Stimulated activated naive B cell treated with anti-CD40 and anti-IgM and Interleukin-4, amounts not matched to agents 10 μg/mL and 1 μg/mL and 100 μg/mL, for 72 hours (primary cell): Measurements from ENCODE around the gene ADORA2B.
A peak's percentile ranks its signal among the peaks of the same experiment; 100 is the strongest.
"Not testable (repeated sequence)": the region's sequence is repeated elsewhere in the genome, so short reads cannot be mapped to it uniquely, and the experiment has no call there.

Source experiments
- ATAC-seq, 2 donors: fragments of 150-1000 bp; cut with Tn5 transposase; replicated peaks; 2 replicates each; pipeline ENCODE4 v1.10.0; 2021; ENCODE audit warnings: moderate library complexity in 1 of 2
- DNase-seq: peaks from one replicate; pipeline ENCODE4 v3.0.0; 2021
- H3K27ac Mint-ChIP-seq: one replicate; pipeline ENCODE4 v1.8.0; 2022; ENCODE audit warnings: mild to moderate bottlenecking, mixed read lengths
- H3K27me3 Mint-ChIP-seq, 2 donors: one replicate each; pipeline ENCODE4 v1.8.0; 2022; ENCODE audit warnings: mixed read lengths in 2 of 2
- H3K36me3 Mint-ChIP-seq, 2 donors: one replicate each; pipeline ENCODE4 v1.8.0; 2022; ENCODE audit warnings: mixed read lengths in 2 of 2, mild to moderate bottlenecking in 1 of 2
- H3K4me1 Mint-ChIP-seq, 2 donors: one replicate each; pipeline ENCODE4 v1.8.0; 2022; ENCODE audit warnings: mixed read lengths in 2 of 2, mild to moderate bottlenecking in 1 of 2
- H3K4me3 Mint-ChIP-seq, 2 donors: one replicate each; pipeline ENCODE4 v1.8.0; 2022; ENCODE audit warnings: mild to moderate bottlenecking in 2 of 2, mixed read lengths in 2 of 2, moderate library complexity in 1 of 2
- H3K9me3 Mint-ChIP-seq, 2 donors: one replicate each; pipeline ENCODE4 v1.8.0; 2022; ENCODE audit warnings: mixed read lengths in 2 of 2, mild to moderate bottlenecking in 1 of 2

ADORA2B gene

DNA sequence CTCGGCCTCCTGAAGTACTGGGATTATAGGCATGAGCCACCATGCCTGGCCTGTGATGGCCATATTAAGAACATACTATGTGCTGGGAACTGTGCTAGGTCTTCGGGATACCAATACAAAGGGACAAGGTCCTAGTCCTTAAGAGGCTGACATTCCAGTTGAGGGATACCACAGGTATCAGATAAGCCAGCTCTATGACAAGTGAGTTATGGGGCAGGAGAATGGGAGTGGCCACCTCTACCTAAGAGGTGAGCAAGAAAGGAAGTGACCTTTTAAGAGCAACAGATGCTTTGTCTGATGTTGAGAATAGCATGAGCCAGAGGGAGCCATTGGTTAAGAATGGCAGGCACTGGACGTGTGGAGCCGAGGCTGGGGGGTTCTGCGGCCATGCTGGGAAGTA lies 27.0 kb downstream of the ADORA2B start:
- Mint-ChIP-seq H3K27ac (no peak overlapping the region), H3K36me3 (peaks cover 8 to 21% of the 10 kb centered on the region in 2 donors), H3K4me3 (no peak overlapping the region), H3K9me3 (no peaks in the 10 kb centered on the region), H3K27me3 (peaks cover 20 to 23% of the 10 kb centered on the region in 2 donors), H3K4me1 (peaks cover 2 to 12% of the 10 kb centered on the region in 2 donors)
- no peak for ATAC-seq
- DNase-seq = no peak

GRCh38 chr17:15972497-15972951 lies 27.6 kb downstream of the ADORA2B start:
- no peaks in the 10 kb centered on the region for H3K9me3 Mint-ChIP-seq
- peaks cover 11 to 26% of the 10 kb centered on the region in 2 donors for H3K36me3 Mint-ChIP-seq
- ATAC-seq = no peak

GRCh38 chr17:15973016-15973415 lies 28.1 kb downstream of the ADORA2B start:
- Mint-ChIP-seq H3K27me3 (peaks cover 14% of the 10 kb centered on the region in 2 donors), H3K27ac (no peak overlapping the region), H3K36me3 (peaks cover 14 to 30% of the 10 kb centered on the region in 2 donors), H3K9me3 (no peaks in the 10 kb centered on the region), H3K4me1 (peaks cover 0 to 4% of the 10 kb centered on the region in 2 donors), H3K4me3 (no peak overlapping the region)
- no peak for DNase-seq
- ATAC-seq = no peak

More at GRCh38 chr17:15972497-15972951, 27.6 kb downstream of the ADORA2B start:
- DNase-seq = no peak
- H3K27me3 Mint-ChIP-seq = peaks cover 18 to 19% of the 10 kb centered on the region in 2 donors
- H3K4me1 Mint-ChIP-seq = peaks cover 2 to 7% of the 10 kb centered on the region in 2 donors
- H3K27ac Mint-ChIP-seq = no peak overlapping the region
- H3K4me3 Mint-ChIP-seq = no peak overlapping the region

GRCh38 chr17:15973834-15974233 lies 28.9 kb downstream of the ADORA2B start:
- Mint-ChIP-seq H3K36me3 (peaks cover 16 to 37% of the 10 kb centered on the region in 2 donors), H3K27me3 (peaks cover 9 to 11% of the 10 kb centered on the region in 2 donors), H3K4me3 (no peak overlapping the region), H3K4me1 (peaks cover 0 to 4% of the 10 kb centered on the region in 2 donors), H3K27ac (no peak overlapping the region), H3K9me3 (no peaks in the 10 kb centered on the region)
- ATAC-seq (no peak), DNase-seq (no peak)

- H3K4me1 Mint-ChIP-seq = peaks cover 14 to 27% of the 10 kb centered on the region in 2 donors
- H3K27me3 Mint-ChIP-seq = no peaks in the 10 kb centered on the region
- H3K9me3 Mint-ChIP-seq = no peaks in the 10 kb centered on the region
- peaks cover 36 to 46% of the 10 kb centered on the region in 2 donors for H3K36me3 Mint-ChIP-seq
- H3K27ac Mint-ChIP-seq = no peak overlapping the region
- ATAC-seq (no peak), DNase-seq (no peak)
- H3K4me3 Mint-ChIP-seq = no peak overlapping the region
Observed at GRCh38 chr17:15977894-15978293, 33.0 kb downstream of the ADORA2B start.

GRCh38 chr17:15978606-15979005 lies 33.7 kb downstream of the ADORA2B start:
- H3K27ac Mint-ChIP-seq = no peak overlapping the region
- peaks cover 36 to 41% of the 10 kb centered on the region in 2 donors for H3K36me3 Mint-ChIP-seq
- H3K9me3 Mint-ChIP-seq = no peaks in the 10 kb centered on the region
- H3K27me3 Mint-ChIP-seq = no peaks in the 10 kb centered on the region
- H3K4me3 Mint-ChIP-seq = no peak overlapping the region
- DNase-seq = no peak
- H3K4me1 Mint-ChIP-seq = peaks cover 14 to 27% of the 10 kb centered on the region in 2 donors
- ATAC-seq = no peak

- Mint-ChIP-seq H3K36me3 (peaks cover 39 to 40% of the 10 kb centered on the region in 2 donors), H3K4me1 (peaks cover 14 to 27% of the 10 kb centered on the region in 2 donors)
- not testable (repeated sequence) for DNase-seq, H3K9me3 Mint-ChIP-seq, H3K27ac Mint-ChIP-seq, H3K27me3 Mint-ChIP-seq, H3K4me3 Mint-ChIP-seq, ATAC-seq
Observed at GRCh38 chr17:15979013-15979412, 34.1 kb downstream of the ADORA2B start.

DNA sequence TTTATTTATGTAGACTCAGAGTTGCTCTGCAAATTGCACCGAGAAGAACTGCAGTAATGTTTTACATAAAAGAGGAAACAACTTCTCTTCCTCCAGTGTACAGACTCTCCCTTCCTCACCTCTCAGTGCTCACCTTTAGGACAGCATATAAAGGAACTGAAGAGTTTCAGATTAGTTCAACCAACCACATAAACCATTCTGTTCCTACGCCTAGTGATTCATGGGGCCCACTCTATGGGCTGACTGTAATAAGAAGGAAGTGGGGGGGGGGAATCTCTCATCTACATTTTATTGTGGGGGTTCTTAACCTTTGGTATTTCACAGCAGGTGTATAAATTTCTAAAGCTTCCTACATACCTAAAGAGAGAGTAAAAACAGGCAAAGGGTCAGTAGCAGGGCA lies 36.3 kb downstream of the ADORA2B start:
- Mint-ChIP-seq H3K4me1 (peaks cover 14 to 22% of the 10 kb centered on the region in 2 donors), H3K9me3 (no peaks in the 10 kb centered on the region), H3K27ac (no peak overlapping the region), H3K4me3 (peak overlapping the region in 1 of 2 donors; percentile 15), H3K36me3 (peaks cover 37 to 39% of the 10 kb centered on the region in 2 donors), H3K27me3 (no peaks in the 10 kb centered on the region)
- ATAC-seq (peak; percentile 100), DNase-seq (peak; percentile 11)

DNA sequence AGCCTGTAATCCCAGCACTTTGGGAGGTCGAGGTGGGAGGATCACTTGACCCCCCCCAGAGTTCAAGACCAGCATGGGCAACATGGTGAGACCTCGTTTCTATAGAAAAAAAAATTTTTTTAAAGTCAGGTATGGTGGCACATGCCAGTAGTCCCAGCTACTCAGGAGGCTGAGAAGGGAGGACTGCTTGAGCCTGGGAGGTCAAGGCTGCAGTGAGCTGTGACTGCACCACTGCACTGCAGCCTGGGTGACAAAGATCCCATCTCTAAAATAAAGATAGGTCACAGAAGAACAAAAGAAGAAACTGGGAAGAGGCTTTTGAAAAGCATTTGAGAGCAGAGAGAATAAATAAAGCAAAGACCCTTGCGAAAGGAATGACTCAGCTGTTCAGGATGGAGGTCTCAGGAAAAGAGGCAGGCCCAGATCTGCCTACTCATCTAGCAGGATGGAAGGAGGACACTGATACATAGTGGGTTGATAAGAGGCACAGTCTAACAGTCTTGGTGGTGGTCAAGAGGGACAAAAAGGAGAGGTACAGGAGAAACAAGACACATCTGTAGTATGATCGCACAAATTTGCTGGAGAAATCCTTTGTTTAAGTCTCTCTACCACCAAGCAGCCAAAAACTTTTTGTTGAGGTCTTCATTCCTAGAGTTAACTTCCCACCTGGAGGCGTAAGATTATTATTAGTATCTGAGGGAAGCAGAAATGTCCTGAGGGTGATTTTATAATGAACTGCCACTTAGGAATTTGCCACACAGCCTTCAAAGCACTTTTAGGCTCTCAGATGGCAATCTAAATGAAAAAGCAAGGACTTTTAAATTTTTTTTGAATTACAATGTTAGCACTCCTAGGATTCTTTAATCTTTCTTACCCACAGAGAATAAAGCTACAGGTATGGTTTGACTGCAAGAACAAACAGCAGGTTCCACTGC lies 37.0 kb downstream of the ADORA2B start:
- Mint-ChIP-seq H3K27ac (no peak overlapping the region), H3K9me3 (no peaks in the 10 kb centered on the region), H3K4me3 (no peak overlapping the region), H3K36me3 (peaks cover 33 to 41% of the 10 kb centered on the region in 2 donors), H3K4me1 (peaks cover 14 to 22% of the 10 kb centered on the region in 2 donors), H3K27me3 (no peaks in the 10 kb centered on the region)
- DNase-seq (no peak), ATAC-seq (peak in 1 of 2 donors; percentile 6)

GRCh38 chr17:15996322-15996721 lies 51.4 kb downstream of the ADORA2B start:
- Mint-ChIP-seq H3K4me3 (no peak overlapping the region), H3K27ac (no peak overlapping the region), H3K9me3 (no peaks in the 10 kb centered on the region), H3K4me1 (peaks cover 9 to 31% of the 10 kb centered on the region in 2 donors), H3K36me3 (peaks cover 11 to 14% of the 10 kb centered on the region in 2 donors), H3K27me3 (no peaks in the 10 kb centered on the region)
- no peak for ATAC-seq
- DNase-seq = no peak

- no peaks in the 10 kb centered on the region for H3K27me3 Mint-ChIP-seq
- H3K9me3 Mint-ChIP-seq = no peaks in the 10 kb centered on the region
- H3K4me3 Mint-ChIP-seq = peak overlapping the region in 1 of 2 donors; percentile 91
- ATAC-seq (no peak), DNase-seq (no peak)
- peaks cover 17 to 43% of the 10 kb centered on the region in 2 donors for H3K4me1 Mint-ChIP-seq
- H3K36me3 Mint-ChIP-seq = peaks cover 20 to 26% of the 10 kb centered on the region in 2 donors
- no peak overlapping the region for H3K27ac Mint-ChIP-seq
Observed at GRCh38 chr17:15998031-15998562, 53.2 kb downstream of the ADORA2B start.

GRCh38 chr17:15999141-15999973 lies 54.4 kb downstream of the ADORA2B start, which contains the start of the genes TTC19 and ZSWIM7:
TTC19 (plus strand) TSS chr17:15999824; CDS start chr17:15999849, 25 bp downstream.
ZSWIM7 (minus strand) TSS chr17:15999704; CDS start chr17:15999594, 110 bp downstream.
- Mint-ChIP-seq H3K9me3 (no peaks in the 10 kb centered on the region), H3K36me3 (peaks cover 24 to 34% of the 10 kb centered on the region in 2 donors), H3K27me3 (no peaks in the 10 kb centered on the region), H3K4me1 (peaks cover 19 to 43% of the 10 kb centered on the region in 2 donors), H3K27ac (peak within 1 kb of the TSS; percentile 96), H3K4me3 (peak within 1 kb of the TSS; percentile 91 to 97)
- peak; percentile 91 to 94 for ATAC-seq
- peak; percentile 94 for DNase-seq

- H3K27ac Mint-ChIP-seq = peak overlapping the region; percentile 96
- peak overlapping the region; percentile 91 to 97 for H3K4me3 Mint-ChIP-seq
- no peaks in the 10 kb centered on the region for H3K27me3 Mint-ChIP-seq
- peaks cover 19 to 43% of the 10 kb centered on the region in 2 donors for H3K4me1 Mint-ChIP-seq
- H3K36me3 Mint-ChIP-seq = peaks cover 31 to 38% of the 10 kb centered on the region in 2 donors
- DNase-seq (no peak), ATAC-seq (peak; percentile 37 to 53)
- no peaks in the 10 kb centered on the region for H3K9me3 Mint-ChIP-seq
Observed at GRCh38 chr17:15999974-16000827, 55.3 kb downstream of the ADORA2B start.
